ENCODE measurements around the gene CTF1. TPM values are rescaled to one million over a fixed set of nuclear protein-coding genes. Genes with fewer than 3 reads are reported as not detected.

CTF1 gene
- total RNA-seq, 1 donor from 2014 or later, result 0.26 TPM

DNA sequence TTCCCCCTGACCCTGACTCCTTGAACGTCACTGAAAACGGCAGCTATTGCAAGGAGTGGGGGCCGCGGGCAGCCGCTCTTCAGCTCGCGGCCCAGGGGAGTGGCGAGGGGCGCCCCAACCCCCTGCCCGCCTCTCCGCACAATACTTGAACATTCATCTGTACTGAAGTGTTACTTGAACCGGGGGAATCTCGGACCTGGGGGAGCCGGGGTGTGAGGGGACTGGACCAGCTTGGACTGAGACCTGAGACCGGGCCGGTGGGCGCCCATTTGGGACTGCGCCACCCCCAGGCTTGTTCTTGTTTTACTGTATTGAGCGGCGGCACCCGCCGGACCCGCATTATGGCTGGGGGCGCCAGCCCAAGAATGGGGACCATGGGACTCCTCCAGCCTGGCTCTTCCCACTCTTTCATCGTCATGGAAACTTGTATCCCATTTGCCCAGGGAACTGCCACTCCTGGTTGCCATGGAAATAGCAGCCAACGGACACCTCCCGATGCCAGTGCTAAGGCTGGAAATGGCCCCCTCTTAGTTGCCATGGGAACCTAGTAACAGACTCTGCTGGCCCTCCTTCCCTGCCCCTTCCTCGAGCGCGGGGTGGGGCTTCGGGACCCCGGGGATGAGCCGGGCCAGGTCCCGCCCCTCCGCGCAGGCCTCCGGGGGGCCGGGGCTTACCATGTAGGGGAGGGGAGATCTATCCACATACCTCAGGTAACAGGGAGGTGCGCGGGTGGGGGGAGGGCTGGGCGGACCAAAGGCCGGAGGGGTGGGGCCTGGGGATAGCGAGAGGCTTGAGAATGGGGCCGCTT lies 51.6 kb downstream of the CTF1 start:
- TF ChIP-seq, protein P1, sequence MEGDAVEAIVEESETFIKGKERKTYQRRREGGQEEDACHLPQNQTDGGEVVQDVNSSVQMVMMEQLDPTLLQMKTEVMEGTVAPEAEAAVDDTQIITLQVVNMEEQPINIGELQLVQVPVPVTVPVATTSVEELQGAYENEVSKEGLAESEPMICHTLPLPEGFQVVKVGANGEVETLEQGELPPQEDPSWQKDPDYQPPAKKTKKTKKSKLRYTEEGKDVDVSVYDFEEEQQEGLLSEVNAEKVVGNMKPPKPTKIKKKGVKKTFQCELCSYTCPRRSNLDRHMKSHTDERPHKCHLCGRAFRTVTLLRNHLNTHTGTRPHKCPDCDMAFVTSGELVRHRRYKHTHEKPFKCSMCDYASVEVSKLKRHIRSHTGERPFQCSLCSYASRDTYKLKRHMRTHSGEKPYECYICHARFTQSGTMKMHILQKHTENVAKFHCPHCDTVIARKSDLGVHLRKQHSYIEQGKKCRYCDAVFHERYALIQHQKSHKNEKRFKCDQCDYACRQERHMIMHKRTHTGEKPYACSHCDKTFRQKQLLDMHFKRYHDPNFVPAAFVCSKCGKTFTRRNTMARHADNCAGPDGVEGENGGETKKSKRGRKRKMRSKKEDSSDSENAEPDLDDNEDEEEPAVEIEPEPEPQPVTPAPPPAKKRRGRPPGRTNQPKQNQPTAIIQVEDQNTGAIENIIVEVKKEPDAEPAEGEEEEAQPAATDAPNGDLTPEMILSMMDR (IDR thresholded peaks at IDR 0.05; ENCODE audit: insufficient read depth, low read length, severe bottlenecking), result no peak
- Histone ChIP-seq H3K27me3 (ENCODE audit: control insufficient read depth, insufficient read depth, low read length) (no peaks in the 10 kb centered on the region), H3K4me3 (ENCODE audit: low read depth, low read length) (peak overlapping the region; percentile 84), H3K36me3 (ENCODE audit: control insufficient read depth, insufficient read depth, low read length) (peaks cover 5% of the 10 kb centered on the region)
- DNase-seq (ENCODE audit: low read depth) (peak; percentile 89), FAIRE-seq (no peak)

DNA sequence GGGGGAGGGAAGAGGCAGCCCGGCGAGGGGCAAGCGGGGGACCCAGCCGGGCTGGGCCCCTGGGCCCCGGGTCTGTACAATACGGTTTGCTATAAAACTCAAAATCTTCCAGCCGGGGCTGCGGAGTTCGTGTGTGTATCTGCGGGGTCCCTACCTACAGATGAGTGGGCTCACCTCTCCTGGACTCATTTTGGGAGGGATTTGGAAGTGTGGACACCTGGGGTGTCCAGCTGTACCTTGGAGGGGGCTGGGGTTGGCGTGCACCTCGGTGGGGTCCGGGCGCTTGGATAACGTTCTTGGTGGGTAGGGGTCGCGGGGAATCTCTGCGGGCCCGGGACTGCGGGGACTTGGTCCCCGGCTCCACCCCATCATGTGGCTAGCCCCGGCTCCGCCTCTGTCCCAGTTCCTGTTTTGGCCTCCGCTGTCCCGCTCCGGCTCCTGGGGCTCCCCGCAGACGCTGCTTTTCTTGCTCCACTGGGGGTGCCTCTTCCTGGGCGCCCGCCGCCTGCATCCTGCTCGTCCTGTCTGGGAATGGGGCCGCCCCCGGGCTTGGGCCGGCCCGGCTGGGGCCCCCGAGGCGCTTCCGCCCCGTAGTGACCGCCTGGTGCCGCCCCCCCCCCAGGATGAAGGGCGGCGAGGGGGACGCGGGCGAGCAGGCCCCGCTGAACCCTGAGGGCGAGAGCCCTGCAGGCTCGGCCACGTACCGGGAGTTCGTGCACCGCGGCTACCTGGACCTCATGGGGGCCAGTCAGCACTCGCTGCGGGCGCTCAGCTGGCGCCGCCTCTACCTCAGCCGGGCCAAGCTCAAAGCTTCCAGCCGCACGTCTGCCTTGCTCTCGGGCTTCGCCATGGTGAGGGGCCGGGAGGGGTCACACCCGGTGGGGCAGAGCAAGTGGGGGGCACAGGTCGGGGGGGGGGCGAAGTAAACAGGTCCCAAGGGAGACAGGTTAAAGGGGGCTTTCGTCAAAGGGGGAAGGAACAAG lies 52.5 kb downstream of the CTF1 start, which contains the start of gene ORAI3:
ORAI3 (plus strand) TSS at position 402 of the 983 bp plus-strand sequence; CDS start at position 624, 222 bp downstream.
- DNase-seq (ENCODE audit: low read depth) (peak; percentile 54), FAIRE-seq (no peak)
- TF ChIP-seq, protein P1 (IDR thresholded peaks at IDR 0.05; ENCODE audit: insufficient read depth, low read length, severe bottlenecking), result no peak
- Histone ChIP-seq H3K36me3 (ENCODE audit: control insufficient read depth, insufficient read depth, low read length) (peaks cover 8% of the 10 kb centered on the region), H3K4me3 (ENCODE audit: low read depth, low read length) (peak within 1 kb of the TSS; percentile 84), H3K27me3 (ENCODE audit: control insufficient read depth, insufficient read depth, low read length) (no peaks in the 10 kb centered on the region)

DNA sequence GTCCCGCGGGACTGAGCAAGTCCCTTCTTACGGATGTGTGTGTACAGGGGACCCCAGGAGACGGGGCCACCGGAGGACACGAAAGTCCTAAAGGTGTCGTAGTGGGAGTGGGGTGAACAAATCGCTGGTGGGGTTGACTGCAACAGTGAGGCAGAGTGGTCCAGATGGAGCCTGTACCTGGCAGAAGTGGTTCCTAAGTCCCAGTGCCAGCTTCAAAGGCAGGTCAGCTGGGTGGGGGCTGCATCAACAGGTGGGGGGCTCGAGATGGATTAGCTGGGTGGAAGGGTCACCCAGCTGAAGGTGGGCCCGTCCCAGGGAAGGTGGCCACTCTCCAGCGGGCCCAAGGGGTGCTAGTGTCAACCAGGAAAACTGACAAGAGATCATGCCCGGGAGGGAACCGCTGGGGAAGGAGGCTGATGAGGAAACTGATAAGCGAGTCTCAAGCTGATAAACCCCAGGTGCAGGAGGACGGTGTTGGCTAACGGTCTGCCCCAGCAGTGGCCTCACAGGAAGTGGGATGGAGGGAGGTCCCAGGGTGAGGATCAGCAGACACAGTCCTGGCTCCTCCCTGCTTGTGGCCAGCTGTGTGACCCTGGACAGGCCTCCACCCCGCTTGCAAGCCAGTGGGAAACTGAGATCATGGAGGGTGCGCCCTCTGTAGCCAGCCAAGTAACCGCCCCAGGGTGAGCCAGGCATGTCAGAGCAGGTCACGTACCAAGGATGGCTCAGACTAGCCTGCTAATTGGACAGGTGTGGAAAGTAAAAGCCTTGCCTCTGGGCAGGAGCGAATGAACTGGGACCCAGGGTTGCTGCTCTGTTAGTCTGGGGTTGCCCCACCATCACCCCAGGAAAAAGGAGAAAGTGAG lies 53.5 kb downstream of the CTF1 start:
- FAIRE-seq (no peak), DNase-seq (ENCODE audit: low read depth) (peak; percentile 97)
- peak overlapping the region; percentile 84 for H3K4me3 ChIP-seq (ENCODE audit: low read depth, low read length)
- no peaks in the 10 kb centered on the region for H3K27me3 ChIP-seq (ENCODE audit: control insufficient read depth, insufficient read depth, low read length)
- TF ChIP-seq, protein P1 (IDR thresholded peaks at IDR 0.05; ENCODE audit: insufficient read depth, low read length, severe bottlenecking), result peak; percentile 37
- H3K36me3 ChIP-seq (ENCODE audit: control insufficient read depth, insufficient read depth, low read length), result peaks cover 6% of the 10 kb centered on the region

DNA sequence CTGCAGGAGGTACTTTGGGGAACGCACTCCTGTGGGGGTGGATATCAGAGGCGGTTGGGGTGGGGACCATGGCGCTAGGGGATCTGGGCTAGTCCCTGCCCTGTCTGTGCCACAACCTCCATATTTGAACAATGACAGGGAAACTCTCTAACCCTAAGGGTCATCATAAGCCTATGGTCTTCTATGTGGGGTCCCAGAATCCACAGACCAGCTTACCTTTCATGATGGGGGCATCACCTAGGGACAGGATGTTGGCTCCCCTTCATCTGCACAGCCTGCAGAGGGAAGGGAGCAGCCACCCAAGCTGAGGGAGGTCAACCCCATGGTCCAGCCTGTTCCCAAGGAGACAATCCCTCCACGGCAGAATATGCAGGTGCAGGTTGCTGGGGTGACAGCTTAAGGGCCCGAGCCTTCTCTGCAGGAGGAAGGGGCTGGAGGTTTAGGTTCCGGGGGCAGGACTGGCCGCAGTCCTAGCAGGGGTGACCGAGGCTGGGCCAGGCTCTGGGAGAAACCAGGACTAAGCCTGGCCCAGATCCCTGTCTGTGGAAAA lies 54.2 kb downstream of the CTF1 start:
- DNase-seq (ENCODE audit: low read depth), result no peak
- TF ChIP-seq, protein P1 (IDR thresholded peaks at IDR 0.05; ENCODE audit: insufficient read depth, low read length, severe bottlenecking), result no peak
- Histone ChIP-seq H3K27me3 (ENCODE audit: control insufficient read depth, insufficient read depth, low read length) (no peaks in the 10 kb centered on the region), H3K4me3 (ENCODE audit: low read depth, low read length) (peak overlapping the region; percentile 0), H3K36me3 (ENCODE audit: control insufficient read depth, insufficient read depth, low read length) (peaks cover 6% of the 10 kb centered on the region)
- no peak for FAIRE-seq

DNA sequence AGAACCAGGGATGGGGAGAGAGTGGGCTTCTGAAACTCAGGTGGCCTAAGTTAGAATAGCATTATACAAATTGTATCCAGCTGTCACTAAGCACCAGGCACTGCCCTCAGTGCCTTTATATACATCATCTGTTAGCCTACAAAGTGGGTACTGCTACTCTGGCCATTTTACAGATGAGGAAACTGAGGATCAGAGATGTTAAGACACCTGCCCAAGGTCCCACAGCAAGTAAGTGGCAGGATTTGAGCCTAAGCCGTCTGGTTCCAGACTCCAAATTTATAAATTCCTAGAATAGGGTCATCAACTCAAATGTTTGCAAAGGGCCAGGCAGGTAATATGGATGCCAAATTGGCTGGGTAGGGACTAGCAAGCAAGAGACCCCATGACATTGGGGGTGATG lies 54.8 kb downstream of the CTF1 start:
- DNase-seq (ENCODE audit: low read depth) (no peak), FAIRE-seq (no peak)
- H3K4me3 ChIP-seq (ENCODE audit: low read depth, low read length), result no peak overlapping the region
- TF ChIP-seq, protein P1 (IDR thresholded peaks at IDR 0.05; ENCODE audit: insufficient read depth, low read length, severe bottlenecking), result no peak
- H3K36me3 ChIP-seq (ENCODE audit: control insufficient read depth, insufficient read depth, low read length), result peaks cover 6% of the 10 kb centered on the region
- H3K27me3 ChIP-seq (ENCODE audit: control insufficient read depth, insufficient read depth, low read length), result no peaks in the 10 kb centered on the region

Measured in bronchial epithelial cell (primary cell).